Mucosa of rectum (tissue), 2 donors: ENCODE results near the gene SMC6.

Experiments
- H3K27ac ChIP-seq, 2 donors: one replicate each; pipeline ENCODE4 v1.7.0; 2013; ENCODE audit warnings: inconsistent platforms in 2 of 2, low read depth in 2 of 2, low read length in 2 of 2
- H3K27me3 ChIP-seq, 2 donors: one replicate each; pipeline ENCODE4 v1.7.0; 2013; ENCODE audit warnings: low read length in 2 of 2; ENCODE audit not compliant: control insufficient read depth in 2 of 2, insufficient read depth in 2 of 2
- H3K36me3 ChIP-seq, 2 donors: one replicate each; pipeline ENCODE4 v1.7.0; 2013; ENCODE audit warnings: low read length in 2 of 2; ENCODE audit not compliant: control insufficient read depth in 2 of 2, insufficient read depth in 2 of 2
- H3K4me1 ChIP-seq, 2 donors: one replicate each; pipeline ENCODE4 v1.7.0; 2013; ENCODE audit warnings: low read length in 2 of 2, mild to moderate bottlenecking in 1 of 2; ENCODE audit not compliant: control insufficient read depth in 2 of 2, insufficient read depth in 2 of 2
- H3K4me3 ChIP-seq, 2 donors: one replicate each; pipeline ENCODE4 v1.7.0; 2013; ENCODE audit warnings: low read length in 2 of 2
- H3K9ac ChIP-seq, 2 donors: one replicate each; pipeline ENCODE4 v1.7.0; 2013; ENCODE audit warnings: low read length in 2 of 2, low read depth in 1 of 2, mild to moderate bottlenecking in 1 of 2
- H3K9me3 ChIP-seq, 2 donors: one replicate each; pipeline ENCODE4 v1.7.0; 2013; ENCODE audit warnings: low read length in 2 of 2; ENCODE audit not compliant: control insufficient read depth in 2 of 2
- donor health status: healthy.
- donor health status: Normal muscosa, but diverticular disease.

Gene SMC6

GRCh38 chr2:17621781-17622180 lies 131.8 kb downstream of the SMC6 start:
- H3K27ac ChIP-seq, result no peak overlapping the region
- no peaks in the 10 kb centered on the region for H3K36me3 ChIP-seq
- no peak overlapping the region for H3K9ac ChIP-seq
- no peaks in the 10 kb centered on the region for H3K27me3 ChIP-seq
- no peak overlapping the region for H3K4me3 ChIP-seq
- no peaks in the 10 kb centered on the region for H3K9me3 ChIP-seq
- no peaks in the 10 kb centered on the region for H3K4me1 ChIP-seq

GRCh38 chr2:17620841-17621240 lies 132.8 kb downstream of the SMC6 start:
- Histone ChIP-seq H3K4me1 (no peaks in the 10 kb centered on the region), H3K27me3 (no peaks in the 10 kb centered on the region), H3K4me3 (no peak overlapping the region), H3K9ac (no peak overlapping the region), H3K9me3 (no peaks in the 10 kb centered on the region), H3K36me3 (no peaks in the 10 kb centered on the region), H3K27ac (no peak overlapping the region)

- H3K4me3 ChIP-seq, result no peak overlapping the region
- no peak overlapping the region for H3K9ac ChIP-seq
- no peaks in the 10 kb centered on the region for H3K36me3 ChIP-seq
- no peaks in the 10 kb centered on the region for H3K27me3 ChIP-seq
- no peaks in the 10 kb centered on the region for H3K4me1 ChIP-seq
- no peak overlapping the region for H3K27ac ChIP-seq
- no peaks in the 10 kb centered on the region for H3K9me3 ChIP-seq
Measured at GRCh38 chr2:17620280-17620679, 133.3 kb downstream of the SMC6 start.

- Histone ChIP-seq H3K9me3 (no peaks in the 10 kb centered on the region), H3K36me3 (no peaks in the 10 kb centered on the region), H3K27me3 (no peaks in the 10 kb centered on the region), H3K4me3 (no peak overlapping the region), H3K4me1 (no peaks in the 10 kb centered on the region), H3K27ac (no peak overlapping the region), H3K9ac (no peak overlapping the region)
Measured at GRCh38 chr2:17617955-17618354, 135.7 kb downstream of the SMC6 start.

- Histone ChIP-seq H3K9me3 (no peaks in the 10 kb centered on the region), H3K36me3 (no peaks in the 10 kb centered on the region), H3K9ac (no peak overlapping the region), H3K27me3 (no peaks in the 10 kb centered on the region), H3K4me3 (no peak overlapping the region), H3K4me1 (no peaks in the 10 kb centered on the region), H3K27ac (no peak overlapping the region)
Measured at GRCh38 chr2:17617516-17617915, 136.1 kb downstream of the SMC6 start.

GRCh38 chr2:17616405-17616804 lies 137.2 kb downstream of the SMC6 start:
- no peaks in the 10 kb centered on the region for H3K9me3 ChIP-seq
- no peak overlapping the region for H3K4me3 ChIP-seq
- H3K27ac ChIP-seq, result no peak overlapping the region
- no peaks in the 10 kb centered on the region for H3K36me3 ChIP-seq
- H3K27me3 ChIP-seq, result no peaks in the 10 kb centered on the region
- H3K9ac ChIP-seq, result no peak overlapping the region
- no peaks in the 10 kb centered on the region for H3K4me1 ChIP-seq

GRCh38 chr2:17615728-17616351 lies 137.8 kb downstream of the SMC6 start:
- Histone ChIP-seq H3K9me3 (no peaks in the 10 kb centered on the region), H3K27ac (no peak overlapping the region)

GRCh38 chr2:17615147-17615546 lies 138.5 kb downstream of the SMC6 start:
- Histone ChIP-seq H3K4me1 (no peaks in the 10 kb centered on the region), H3K36me3 (no peaks in the 10 kb centered on the region), H3K27me3 (no peaks in the 10 kb centered on the region), H3K9me3 (no peaks in the 10 kb centered on the region), H3K27ac (no peak overlapping the region), H3K4me3 (no peak overlapping the region), H3K9ac (no peak overlapping the region)

More at GRCh38 chr2:17615728-17616351, 137.8 kb downstream of the SMC6 start:
- no peaks in the 10 kb centered on the region for H3K4me1 ChIP-seq
- no peak overlapping the region for H3K9ac ChIP-seq
- H3K27me3 ChIP-seq, result no peaks in the 10 kb centered on the region
- no peaks in the 10 kb centered on the region for H3K36me3 ChIP-seq
- no peak overlapping the region for H3K4me3 ChIP-seq

- no peaks in the 10 kb centered on the region for H3K27me3 ChIP-seq
- no peaks in the 10 kb centered on the region for H3K9me3 ChIP-seq
- no peak overlapping the region for H3K9ac ChIP-seq
- H3K4me3 ChIP-seq, result no peak overlapping the region
- no peak overlapping the region for H3K27ac ChIP-seq
- no peaks in the 10 kb centered on the region for H3K36me3 ChIP-seq
- H3K4me1 ChIP-seq, result no peaks in the 10 kb centered on the region
Measured at GRCh38 chr2:17614174-17614930, 139.3 kb downstream of the SMC6 start.
